ENCODE measurements around the gene PCSK4.

The PCSK4 gene

GRCh38 chr19:1447944-1448343 lies 42.2 kb downstream of the PCSK4 start:
- no peak overlapping the region for H3K4me2 ChIP-seq (ENCODE audit: low read length)
- peaks cover 35% of the 10 kb centered on the region for H3K4me1 ChIP-seq (ENCODE audit: control insufficient read depth, low read length)
- TF ChIP-seq EZH2phosphoT487 (IDR thresholded peaks at IDR 0.05; ENCODE audit: borderline replicate concordance, low read length) (no peak), CTCF (IDR thresholded peaks at IDR 0.05; ENCODE audit: low read depth, low read length, poor library complexity, severe bottlenecking) (no peak)
- H3K9me2 ChIP-seq (replicated peaks; ENCODE audit: control insufficient read depth, low read length): no peaks in the 10 kb centered on the region
- H3K9me3 ChIP-seq (ENCODE audit: control insufficient read depth, insufficient read depth, low read length): no peaks in the 10 kb centered on the region
- H3K36me3 ChIP-seq (ENCODE audit: control insufficient read depth, low read length): no peaks in the 10 kb centered on the region
- H3K4me3 ChIP-seq (ENCODE audit: low read length): no peak overlapping the region
- no peaks in the 10 kb centered on the region for H3K79me2 ChIP-seq (ENCODE audit: control insufficient read depth, low read length)
- peaks cover 19% of the 10 kb centered on the region for H3F3A ChIP-seq (ENCODE audit: control insufficient read depth, insufficient read depth)
- H4K20me1 ChIP-seq (ENCODE audit: control insufficient read depth, insufficient read depth, low read depth, low read length): peaks cover 6% of the 10 kb centered on the region; the same call in 1 of the 2 replicates
- H3K27me3 ChIP-seq (ENCODE audit: control insufficient read depth, low read length): peaks cover 41% of the 10 kb centered on the region
- no peak overlapping the region for H3K27ac ChIP-seq (ENCODE audit: low read depth, low read length)

GRCh38 chr19:1447504-1447903 lies 42.6 kb downstream of the PCSK4 start:
- Histone ChIP-seq H3K27me3 (ENCODE audit: control insufficient read depth, low read length) (peaks cover 41% of the 10 kb centered on the region), H3K4me2 (ENCODE audit: low read length) (no peak overlapping the region), H4K20me1 (ENCODE audit: control insufficient read depth, insufficient read depth, low read depth, low read length) (0 out of 2 replicates have a peak, but pooled peaks cover 6% of the 10 kb centered on the region), H3F3A (ENCODE audit: control insufficient read depth, insufficient read depth) (peaks cover 23% of the 10 kb centered on the region), H3K4me3 (ENCODE audit: low read length) (no peak overlapping the region), H3K36me3 (ENCODE audit: control insufficient read depth, low read length) (peaks cover 3% of the 10 kb centered on the region), H3K27ac (ENCODE audit: low read depth, low read length) (no peak overlapping the region), H3K79me2 (ENCODE audit: control insufficient read depth, low read length) (no peaks in the 10 kb centered on the region), H3K4me1 (ENCODE audit: control insufficient read depth, low read length) (peaks cover 40% of the 10 kb centered on the region), H3K9me2 (replicated peaks; ENCODE audit: control insufficient read depth, low read length) (no peaks in the 10 kb centered on the region), H3K9me3 (ENCODE audit: control insufficient read depth, insufficient read depth, low read length) (no peaks in the 10 kb centered on the region)
- TF ChIP-seq CTCF (IDR thresholded peaks at IDR 0.05; ENCODE audit: low read depth, low read length, poor library complexity, severe bottlenecking) (no peak), EZH2phosphoT487 (IDR thresholded peaks at IDR 0.05; ENCODE audit: borderline replicate concordance, low read length) (no peak)

GRCh38 chr19:1446713-1447481 lies 43.3 kb downstream of the PCSK4 start:
- H3K27ac ChIP-seq (ENCODE audit: low read depth, low read length): no peak overlapping the region
- H3F3A ChIP-seq (ENCODE audit: control insufficient read depth, insufficient read depth): peaks cover 29% of the 10 kb centered on the region
- H3K79me2 ChIP-seq (ENCODE audit: control insufficient read depth, low read length): no peaks in the 10 kb centered on the region
- H3K9me2 ChIP-seq (replicated peaks; ENCODE audit: control insufficient read depth, low read length): no peaks in the 10 kb centered on the region
- H3K9me3 ChIP-seq (ENCODE audit: control insufficient read depth, insufficient read depth, low read length): no peaks in the 10 kb centered on the region
- TF ChIP-seq CTCF (IDR thresholded peaks at IDR 0.05; ENCODE audit: low read depth, low read length, poor library complexity, severe bottlenecking): no peak
- no peak for TF ChIP-seq EZH2phosphoT487 (IDR thresholded peaks at IDR 0.05; ENCODE audit: borderline replicate concordance, low read length)
- no peak overlapping the region for H3K4me2 ChIP-seq (ENCODE audit: low read length)
- peaks cover 41% of the 10 kb centered on the region for H3K27me3 ChIP-seq (ENCODE audit: control insufficient read depth, low read length)
- H3K4me1 ChIP-seq (ENCODE audit: control insufficient read depth, low read length): peaks cover 45% of the 10 kb centered on the region
- no peak overlapping the region for H3K4me3 ChIP-seq (ENCODE audit: low read length)
- 0 out of 2 replicates have a peak, but pooled peaks cover 6% of the 10 kb centered on the region for H4K20me1 ChIP-seq (ENCODE audit: control insufficient read depth, insufficient read depth, low read depth, low read length)
- H3K36me3 ChIP-seq (ENCODE audit: control insufficient read depth, low read length): peaks cover 10% of the 10 kb centered on the region

Measured in DOHH2 (cell line).